Measurements from ENCODE around the gene MPC1.
"Not testable (repeated sequence)": the region's sequence is repeated elsewhere in the genome, so short reads cannot be mapped to it uniquely, and the experiment has no call there.

MPC1 gene

DNA sequence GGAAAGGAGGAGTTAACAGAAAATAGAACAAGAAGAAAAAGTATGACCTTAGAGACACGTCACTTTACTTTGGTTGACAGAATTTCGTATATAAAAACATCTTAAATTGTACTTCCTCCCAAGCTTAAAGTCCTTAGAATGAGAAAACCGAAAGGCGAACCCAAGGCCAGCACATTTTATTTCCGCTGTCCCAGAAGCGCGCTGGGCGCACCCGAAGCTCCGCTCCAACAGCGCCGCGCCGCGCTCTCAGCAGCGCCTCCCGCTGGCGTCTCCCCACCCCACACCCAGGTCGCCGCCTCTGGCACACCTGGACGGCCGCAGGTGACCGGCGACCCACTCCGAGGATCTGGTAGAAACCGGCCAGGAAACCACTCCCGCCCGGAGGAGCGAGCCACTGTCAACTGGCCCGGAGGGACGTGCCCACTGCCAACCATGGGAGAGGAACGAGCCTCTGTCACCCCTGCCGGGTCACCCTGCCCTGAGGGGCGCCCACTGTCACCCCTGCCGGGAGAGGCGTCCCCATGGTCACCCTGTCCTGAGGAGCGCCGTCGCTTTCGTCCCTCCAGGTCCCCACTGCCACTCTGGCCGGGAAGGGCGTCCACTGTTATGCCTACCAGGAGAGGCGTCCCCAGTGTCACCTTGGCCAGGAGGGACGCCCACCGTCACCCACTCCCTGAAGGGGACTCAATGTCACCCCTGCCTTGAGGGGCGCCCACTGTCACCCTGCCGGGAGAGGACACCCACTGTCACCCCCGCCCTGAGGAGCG lies 824 bp downstream of the MPC1 start:
- peak overlapping the region; percentile 96 for H3K4me3 Mint-ChIP-seq
- peaks cover 14% of the 10 kb centered on the region for H3K36me3 Mint-ChIP-seq (ENCODE audit: low read depth)
- no peaks in the 10 kb centered on the region for H3K27me3 Mint-ChIP-seq
- no peaks in the 10 kb centered on the region for H3K9me3 Mint-ChIP-seq
- peaks cover 11% of the 10 kb centered on the region for H3K4me1 Mint-ChIP-seq (ENCODE audit: low read depth)
- H3K27ac Mint-ChIP-seq = peak overlapping the region; percentile 92
- intact Hi-C loops (cut with micrococcal nuclease) = loop anchor here (1.0 kb wide), 1 partner anchor 40 kb away; the partner anchor contains the start of gene SFT2D1

DNA sequence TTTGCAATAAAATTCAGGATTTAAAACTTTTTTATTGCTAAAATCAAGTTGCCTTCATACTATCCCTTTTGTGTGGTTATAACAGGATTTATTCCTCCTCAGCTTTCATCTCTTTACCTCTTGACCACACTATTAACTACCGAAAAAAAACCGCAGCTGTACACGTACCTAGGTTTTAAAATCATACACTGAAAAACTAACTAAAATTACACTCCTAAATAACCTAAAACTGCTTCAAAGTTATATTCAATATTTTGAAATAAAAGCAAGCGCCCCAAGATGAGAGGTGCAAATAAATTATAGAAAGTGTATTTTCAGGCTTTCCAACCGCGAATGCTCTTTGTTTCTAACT lies 1.4 kb downstream of the MPC1 start:
- Mint-ChIP-seq H3K9me3 (no peaks in the 10 kb centered on the region), H3K4me3 (peak overlapping the region; percentile 96), H3K27me3 (no peaks in the 10 kb centered on the region), H3K36me3 (ENCODE audit: low read depth) (peaks cover 15% of the 10 kb centered on the region), H3K4me1 (ENCODE audit: low read depth) (peaks cover 11% of the 10 kb centered on the region), H3K27ac (peak overlapping the region; percentile 92)
- intact Hi-C loops (cut with micrococcal nuclease) = loop anchor here (1.0 kb wide), 1 partner anchor 39 kb away; the partner anchor contains the start of gene SFT2D1

DNA sequence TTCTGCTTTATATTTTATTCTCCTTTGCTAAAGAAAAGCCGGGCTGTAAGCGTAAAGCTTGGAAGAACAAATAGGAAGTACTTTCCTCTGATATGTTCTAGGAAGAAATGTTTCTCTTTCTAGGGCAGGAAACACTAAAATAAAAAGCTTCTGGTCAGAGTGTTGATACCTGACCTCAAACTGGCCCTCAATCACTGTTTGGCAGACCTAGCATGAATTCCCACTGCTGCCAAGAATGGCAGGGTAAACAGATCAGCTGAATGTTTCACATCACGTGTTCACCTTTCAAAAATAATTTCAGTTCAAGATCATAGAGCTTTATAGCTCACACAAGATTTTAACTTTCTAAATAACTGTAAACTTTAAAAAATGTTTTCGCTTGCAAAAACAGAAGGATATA lies 2.9 kb downstream of the MPC1 start:
- no peaks in the 10 kb centered on the region for H3K9me3 Mint-ChIP-seq
- H3K36me3 Mint-ChIP-seq (ENCODE audit: low read depth) = peaks cover 15% of the 10 kb centered on the region
- no peak overlapping the region for H3K27ac Mint-ChIP-seq
- peaks cover 11% of the 10 kb centered on the region for H3K4me1 Mint-ChIP-seq (ENCODE audit: low read depth)
- intact Hi-C loops (cut with micrococcal nuclease) = no loop called here
- H3K4me3 Mint-ChIP-seq = no peak overlapping the region
- no peaks in the 10 kb centered on the region for H3K27me3 Mint-ChIP-seq

DNA sequence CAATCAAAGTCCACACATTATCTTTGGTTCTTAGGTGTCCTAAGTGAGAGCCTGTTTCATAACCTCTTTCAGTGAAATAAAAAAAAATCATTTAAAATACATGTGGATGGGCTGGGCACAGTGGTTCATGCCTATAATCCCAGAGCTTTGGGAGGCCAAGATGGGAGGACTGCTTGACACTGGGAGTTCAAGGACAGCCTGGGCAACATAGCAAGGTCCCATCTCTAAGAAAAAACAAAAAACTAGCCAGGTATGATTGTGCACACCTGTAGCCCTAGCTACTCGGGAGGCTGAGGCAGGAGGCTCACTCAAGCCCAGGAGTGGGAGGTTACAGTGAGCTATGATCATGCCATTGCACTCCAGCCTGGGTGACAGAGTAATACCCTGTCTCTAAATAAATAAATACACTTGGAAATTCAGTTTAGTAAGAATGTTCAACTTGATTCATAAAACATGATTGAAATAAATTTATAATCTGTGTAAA lies 3.6 kb downstream of the MPC1 start:
- Mint-ChIP-seq H3K4me3 (no peak overlapping the region), H3K4me1 (ENCODE audit: low read depth) (peaks cover 11% of the 10 kb centered on the region), H3K36me3 (ENCODE audit: low read depth) (peaks cover 15% of the 10 kb centered on the region), H3K9me3 (no peaks in the 10 kb centered on the region), H3K27me3 (no peaks in the 10 kb centered on the region), H3K27ac (no peak overlapping the region)
- intact Hi-C loops (cut with micrococcal nuclease) = no loop called here

DNA sequence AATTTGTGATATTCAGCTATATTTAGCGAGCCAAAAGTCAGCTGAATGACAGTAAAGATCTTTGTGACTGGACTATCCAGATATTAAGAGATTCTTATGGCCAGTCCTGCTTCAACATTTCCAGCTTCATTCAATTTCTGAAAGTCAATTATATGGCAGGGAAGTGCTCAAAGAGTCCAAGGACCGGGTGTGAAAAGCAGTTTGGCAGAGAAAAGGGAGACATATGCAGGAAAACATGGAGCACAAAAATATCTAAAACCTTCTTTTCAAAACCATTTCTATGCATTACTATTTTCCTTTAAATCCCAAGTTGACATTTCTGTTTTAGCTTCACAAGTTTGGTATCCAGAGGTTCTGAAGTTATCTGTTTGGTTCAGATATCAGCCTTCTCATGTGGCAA lies 5.0 kb downstream of the MPC1 start:
- intact Hi-C loops (cut with micrococcal nuclease) = no loop called here
- peaks cover 21% of the 10 kb centered on the region for H3K36me3 Mint-ChIP-seq (ENCODE audit: low read depth)

DNA sequence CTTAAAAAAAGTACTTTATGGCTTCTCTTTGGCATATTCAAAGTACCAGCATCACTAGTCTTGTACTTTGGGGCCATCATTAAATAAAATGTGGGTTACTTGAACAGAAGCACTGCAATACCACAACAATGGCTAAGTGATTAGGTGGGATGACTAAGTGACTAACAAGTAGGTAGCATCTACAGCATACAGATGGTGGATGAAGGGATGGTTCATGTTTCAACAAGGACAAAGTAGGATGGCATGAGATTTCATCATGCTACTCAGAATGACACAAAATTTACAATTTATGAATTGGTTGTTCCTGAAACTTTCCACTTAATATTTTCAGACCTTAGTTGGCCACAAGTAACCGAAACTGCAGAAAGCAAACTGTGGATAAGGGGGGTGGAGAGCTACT lies 7.7 kb downstream of the MPC1 start:
- intact Hi-C loops (cut with micrococcal nuclease) = no loop called here
- H3K36me3 Mint-ChIP-seq (ENCODE audit: low read depth) = peaks cover 16% of the 10 kb centered on the region
- no peaks in the 10 kb centered on the region for H3K27me3 Mint-ChIP-seq
- H3K4me3 Mint-ChIP-seq = no peak overlapping the region
- peaks cover under 1% of the 10 kb centered on the region for H3K4me1 Mint-ChIP-seq (ENCODE audit: low read depth)
- H3K9me3 Mint-ChIP-seq = no peaks in the 10 kb centered on the region
- no peak overlapping the region for H3K27ac Mint-ChIP-seq

More for the DNA sequence above, 5.0 kb downstream of the MPC1 start:
- H3K27me3 Mint-ChIP-seq = no peaks in the 10 kb centered on the region
- H3K27ac Mint-ChIP-seq = no peak overlapping the region
- no peaks in the 10 kb centered on the region for H3K9me3 Mint-ChIP-seq
- peaks cover 11% of the 10 kb centered on the region for H3K4me1 Mint-ChIP-seq (ENCODE audit: low read depth)
- no peak overlapping the region for H3K4me3 Mint-ChIP-seq

DNA sequence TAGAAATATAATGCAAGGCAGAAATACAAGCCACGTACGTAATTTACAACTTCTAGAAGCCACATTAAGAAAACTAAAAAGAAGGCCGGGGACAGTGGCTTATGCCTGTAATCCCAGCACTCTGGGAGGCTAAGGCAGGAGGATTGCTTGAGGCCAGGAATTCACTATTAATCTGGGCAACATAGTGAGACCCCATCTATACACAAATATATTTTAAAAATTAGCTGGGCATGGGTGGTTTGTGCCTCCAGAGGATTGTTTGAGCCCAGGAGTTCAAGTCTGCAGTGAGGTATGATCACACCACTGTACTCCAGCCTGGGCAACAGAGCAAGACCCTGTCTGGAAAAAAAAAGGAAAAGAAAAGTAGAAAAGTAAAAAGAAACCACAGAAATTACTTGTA lies 12.3 kb downstream of the MPC1 start:
- Mint-ChIP-seq H3K4me3 (no peak overlapping the region), H3K27me3 (no peaks in the 10 kb centered on the region), H3K4me1 (ENCODE audit: low read depth) (peaks cover 5% of the 10 kb centered on the region), H3K27ac (no peak overlapping the region), H3K36me3 (ENCODE audit: low read depth) (peaks cover 44% of the 10 kb centered on the region), H3K9me3 (no peaks in the 10 kb centered on the region)
- intact Hi-C loops (cut with micrococcal nuclease) = no loop called here

DNA sequence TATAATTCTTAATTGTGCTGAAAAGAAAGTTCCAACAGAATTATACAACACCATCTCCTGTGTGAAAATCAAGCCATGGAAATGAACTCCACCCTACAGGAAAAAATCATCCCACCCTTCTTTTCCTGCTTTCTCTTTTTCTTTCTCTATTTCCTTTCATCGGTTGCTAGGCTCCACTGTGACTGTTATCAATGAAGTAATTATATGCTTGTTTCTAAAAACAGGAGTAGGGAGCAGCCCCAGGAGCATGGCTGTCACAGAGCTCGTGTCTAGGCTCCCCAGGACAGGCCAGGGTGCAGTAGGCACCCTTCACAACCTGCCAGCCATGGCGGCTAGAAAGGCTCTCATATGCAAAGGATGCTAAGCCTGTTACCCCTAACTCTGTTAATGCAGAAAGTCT lies 13.0 kb downstream of the MPC1 start:
- intact Hi-C loops (cut with micrococcal nuclease) = loop anchor here (5.0 kb wide), 1 partner anchor 42 kb away; no protein-coding TSS in a partner anchor
- H3K9me3 Mint-ChIP-seq = no peaks in the 10 kb centered on the region

DNA sequence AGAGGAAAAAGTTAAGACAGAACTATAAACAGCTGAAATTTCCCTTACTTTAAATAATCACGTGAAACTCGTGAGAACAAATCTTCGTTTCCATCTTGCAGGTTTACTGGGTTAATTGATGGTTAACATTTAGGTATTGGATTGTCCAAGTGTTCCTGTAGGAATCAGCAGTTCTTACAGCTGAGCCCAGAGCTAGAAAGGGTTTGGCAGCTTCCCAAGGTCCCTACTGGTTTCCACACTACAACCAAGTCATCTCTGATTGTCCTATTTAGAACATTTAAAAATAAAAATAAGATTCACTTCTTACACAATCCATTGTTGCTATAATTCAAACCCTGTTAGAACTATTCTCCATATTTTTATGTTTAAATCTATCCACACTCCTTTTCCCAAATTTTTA lies 15.8 kb downstream of the MPC1 start:
- H3K27me3 Mint-ChIP-seq = no peaks in the 10 kb centered on the region
- no peak overlapping the region for H3K27ac Mint-ChIP-seq
- peaks cover 5% of the 10 kb centered on the region for H3K4me1 Mint-ChIP-seq (ENCODE audit: low read depth)
- H3K36me3 Mint-ChIP-seq (ENCODE audit: low read depth) = peaks cover 70% of the 10 kb centered on the region
- no peak overlapping the region for H3K4me3 Mint-ChIP-seq
- intact Hi-C loops (cut with micrococcal nuclease) = loop anchor here (5.0 kb wide), 1 partner anchor 40 kb away; no protein-coding TSS in a partner anchor
- no peaks in the 10 kb centered on the region for H3K9me3 Mint-ChIP-seq

More for the DNA sequence above, 13.0 kb downstream of the MPC1 start:
- Mint-ChIP-seq H3K4me3 (no peak overlapping the region), H3K27ac (no peak overlapping the region), H3K27me3 (no peaks in the 10 kb centered on the region), H3K36me3 (ENCODE audit: low read depth) (peaks cover 47% of the 10 kb centered on the region), H3K4me1 (ENCODE audit: low read depth) (peaks cover 5% of the 10 kb centered on the region)

DNA sequence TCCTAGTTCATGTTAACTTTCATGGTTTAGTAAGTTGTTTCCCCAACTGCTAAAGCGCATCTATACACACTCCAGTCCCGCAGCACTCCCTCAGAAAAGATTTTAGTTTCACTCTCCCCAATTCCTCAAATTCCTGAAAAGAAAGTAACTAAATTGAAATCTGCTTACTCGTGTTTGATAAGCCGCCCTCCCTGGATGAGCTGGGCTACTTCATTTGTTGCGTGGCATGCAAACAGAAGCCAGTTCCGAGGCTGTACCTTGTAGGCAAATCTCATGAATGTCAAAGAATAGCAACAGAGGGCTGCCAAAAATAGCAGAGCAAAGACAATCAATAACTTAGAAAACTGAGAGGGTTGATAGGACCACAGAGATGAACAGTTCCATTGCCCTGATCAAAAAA lies 16.9 kb downstream of the MPC1 start:
- no peaks in the 10 kb centered on the region for H3K27me3 Mint-ChIP-seq
- H3K4me3 Mint-ChIP-seq = no peak overlapping the region
- no peak overlapping the region for H3K27ac Mint-ChIP-seq
- no peaks in the 10 kb centered on the region for H3K9me3 Mint-ChIP-seq
- peaks cover 70% of the 10 kb centered on the region for H3K36me3 Mint-ChIP-seq (ENCODE audit: low read depth)
- intact Hi-C loops (cut with micrococcal nuclease) = loop anchor here (5.0 kb wide), 1 partner anchor 39 kb away; no protein-coding TSS in a partner anchor
- peaks cover 10% of the 10 kb centered on the region for H3K4me1 Mint-ChIP-seq (ENCODE audit: low read depth)

DNA sequence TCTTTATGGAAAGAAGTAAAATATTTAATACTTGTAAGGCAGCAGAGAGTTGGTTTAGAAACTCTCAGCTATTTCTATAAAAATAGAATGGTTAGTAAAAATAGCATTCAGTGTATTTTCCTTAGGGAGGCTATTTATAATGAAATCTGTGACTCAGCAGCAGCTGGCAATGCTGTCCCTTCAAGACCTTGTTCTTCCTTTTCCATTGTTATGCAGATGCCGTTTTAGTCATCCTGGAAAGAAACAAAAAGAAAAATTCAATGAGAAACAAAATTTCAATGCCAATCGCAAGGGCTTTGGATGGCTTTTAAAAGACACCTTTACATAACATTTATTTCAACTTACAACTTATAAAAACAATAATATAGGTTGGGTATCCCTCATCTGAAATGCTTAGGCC lies 17.5 kb downstream of the MPC1 start:
- H3K27me3 Mint-ChIP-seq = no peaks in the 10 kb centered on the region
- H3K4me3 Mint-ChIP-seq = no peak overlapping the region
- no peak overlapping the region for H3K27ac Mint-ChIP-seq
- H3K36me3 Mint-ChIP-seq (ENCODE audit: low read depth) = peaks cover 68% of the 10 kb centered on the region
- peaks cover 15% of the 10 kb centered on the region for H3K4me1 Mint-ChIP-seq (ENCODE audit: low read depth)
- H3K9me3 Mint-ChIP-seq = no peaks in the 10 kb centered on the region
- intact Hi-C loops (cut with micrococcal nuclease) = loop anchor here (5.0 kb wide), 1 partner anchor 38 kb away; no protein-coding TSS in a partner anchor

DNA sequence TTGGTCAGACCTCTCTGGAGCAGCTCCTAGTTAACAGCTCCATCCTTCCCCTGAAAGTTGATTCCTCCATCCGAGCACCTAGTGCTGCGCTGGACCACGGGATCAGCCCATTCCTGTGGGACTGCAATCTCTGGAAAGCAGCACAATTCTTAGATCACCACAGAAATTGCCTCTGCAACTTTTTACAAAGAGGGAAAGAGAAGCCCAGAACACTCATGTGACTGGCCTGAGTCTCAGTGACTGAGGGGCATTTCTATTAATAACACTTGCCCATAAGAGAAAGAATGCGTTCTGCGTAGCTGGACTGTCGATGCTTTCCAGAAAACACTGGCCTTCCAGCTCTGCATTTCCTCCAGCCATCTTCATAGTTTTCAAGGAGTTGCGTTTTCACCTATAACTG lies 18.3 kb downstream of the MPC1 start:
- Mint-ChIP-seq H3K9me3 (no peaks in the 10 kb centered on the region), H3K4me3 (no peak overlapping the region), H3K27me3 (no peaks in the 10 kb centered on the region), H3K4me1 (ENCODE audit: low read depth) (peaks cover 18% of the 10 kb centered on the region), H3K36me3 (ENCODE audit: low read depth) (peaks cover 61% of the 10 kb centered on the region), H3K27ac (no peak overlapping the region)
- intact Hi-C loops (cut with micrococcal nuclease) = no loop called here

DNA sequence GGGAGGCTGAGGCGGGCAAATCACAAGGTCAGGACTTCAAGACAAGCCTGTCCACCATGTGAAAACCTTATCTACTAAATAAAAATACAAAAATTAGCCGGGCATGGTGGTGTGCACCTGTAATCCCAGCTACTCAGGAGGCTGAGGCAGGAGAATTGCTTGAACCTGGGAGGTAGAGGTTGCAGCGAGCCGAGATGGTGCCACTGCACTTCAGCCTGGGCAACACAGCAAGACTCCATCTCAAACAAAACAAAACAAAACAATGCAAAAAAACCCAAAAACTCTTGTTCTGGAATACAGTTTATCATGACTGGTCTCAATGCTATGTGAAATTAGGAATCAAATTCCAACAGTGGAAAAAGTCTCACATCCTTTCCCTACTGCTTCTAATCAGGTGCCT lies 20.3 kb downstream of the MPC1 start:
- Mint-ChIP-seq H3K4me1 (ENCODE audit: low read depth) (peaks cover 19% of the 10 kb centered on the region), H3K36me3 (ENCODE audit: low read depth) (peaks cover 44% of the 10 kb centered on the region)
- H3K4me3 Mint-ChIP-seq; H3K27me3 Mint-ChIP-seq; H3K9me3 Mint-ChIP-seq; H3K27ac Mint-ChIP-seq; intact Hi-C loops (cut with micrococcal nuclease): not testable (repeated sequence)

DNA sequence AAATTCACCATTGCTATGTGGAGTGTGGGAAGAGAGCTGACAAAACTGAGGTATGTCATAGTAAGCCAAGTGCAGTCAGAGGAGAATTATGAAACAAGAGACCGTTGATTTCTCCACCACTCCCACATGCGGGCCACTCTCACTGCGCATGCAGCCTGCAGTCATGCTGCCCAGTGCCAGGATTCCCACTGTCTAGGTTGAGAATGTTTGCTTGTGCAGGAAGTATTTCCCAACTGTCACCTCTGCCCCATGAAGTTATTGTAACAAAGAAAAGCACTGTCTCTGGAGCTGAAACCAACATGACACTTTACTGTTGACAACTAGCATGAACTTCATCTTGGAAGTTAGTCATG lies 21.7 kb downstream of the MPC1 start:
- Mint-ChIP-seq H3K27me3 (no peaks in the 10 kb centered on the region), H3K36me3 (ENCODE audit: low read depth) (peaks cover 37% of the 10 kb centered on the region), H3K4me1 (ENCODE audit: low read depth) (peaks cover 19% of the 10 kb centered on the region), H3K27ac (no peak overlapping the region), H3K9me3 (no peaks in the 10 kb centered on the region), H3K4me3 (no peak overlapping the region)
- intact Hi-C loops (cut with micrococcal nuclease) = no loop called here

All from dendritic cell treated with granulocyte-macrophage colony-stimulating factor and Interleukin-4, amounts not matched to agents 40 ng/mL and 50 ng/mL, for 4 days (primary cell).